ENCODE measurements around the gene PIGU. TPM values are rescaled to one million over a fixed set of nuclear protein-coding genes. Genes with fewer than 3 reads are reported as not detected.
A peak's percentile ranks its signal among the peaks of the same experiment; 100 is the strongest.
"Not testable (repeated sequence)": the region's sequence is repeated elsewhere in the genome, so short reads cannot be mapped to it uniquely, and the experiment has no call there.

PIGU gene
- total RNA-seq, 1 donor from 2014 or later = 20.7 TPM

DNA sequence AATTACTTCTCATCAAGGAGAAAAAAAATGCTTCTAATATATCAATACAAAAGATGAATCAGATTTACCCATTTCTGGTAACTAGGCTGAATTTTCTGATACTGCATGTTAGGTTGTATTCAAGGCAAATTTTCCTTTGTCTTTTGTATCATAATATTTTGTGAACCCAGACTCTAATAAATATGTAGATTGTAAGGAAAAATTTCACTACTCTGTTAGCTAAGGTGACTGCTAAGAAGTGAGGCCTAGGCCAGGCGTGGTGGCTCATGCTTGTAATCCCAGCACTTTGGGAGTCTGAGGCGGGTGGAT is 40.0 kb upstream of the PIGU start:
- TF ChIP-seq, protein P1, sequence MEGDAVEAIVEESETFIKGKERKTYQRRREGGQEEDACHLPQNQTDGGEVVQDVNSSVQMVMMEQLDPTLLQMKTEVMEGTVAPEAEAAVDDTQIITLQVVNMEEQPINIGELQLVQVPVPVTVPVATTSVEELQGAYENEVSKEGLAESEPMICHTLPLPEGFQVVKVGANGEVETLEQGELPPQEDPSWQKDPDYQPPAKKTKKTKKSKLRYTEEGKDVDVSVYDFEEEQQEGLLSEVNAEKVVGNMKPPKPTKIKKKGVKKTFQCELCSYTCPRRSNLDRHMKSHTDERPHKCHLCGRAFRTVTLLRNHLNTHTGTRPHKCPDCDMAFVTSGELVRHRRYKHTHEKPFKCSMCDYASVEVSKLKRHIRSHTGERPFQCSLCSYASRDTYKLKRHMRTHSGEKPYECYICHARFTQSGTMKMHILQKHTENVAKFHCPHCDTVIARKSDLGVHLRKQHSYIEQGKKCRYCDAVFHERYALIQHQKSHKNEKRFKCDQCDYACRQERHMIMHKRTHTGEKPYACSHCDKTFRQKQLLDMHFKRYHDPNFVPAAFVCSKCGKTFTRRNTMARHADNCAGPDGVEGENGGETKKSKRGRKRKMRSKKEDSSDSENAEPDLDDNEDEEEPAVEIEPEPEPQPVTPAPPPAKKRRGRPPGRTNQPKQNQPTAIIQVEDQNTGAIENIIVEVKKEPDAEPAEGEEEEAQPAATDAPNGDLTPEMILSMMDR (IDR thresholded peaks at IDR 0.05; ENCODE audit: insufficient read depth, low read length, poor library complexity, severe bottlenecking) = no peak
- DNase-seq (ENCODE audit: low read depth) = no peak
- H3K27me3 ChIP-seq (ENCODE audit: control insufficient read depth, insufficient read depth, low read length) = no peaks in the 10 kb centered on the region
- H3K36me3 ChIP-seq (ENCODE audit: control insufficient read depth, insufficient read depth, low read length) = no peaks in the 10 kb centered on the region
- no peak overlapping the region for H3K4me3 ChIP-seq (ENCODE audit: low read depth, low read length)

DNA sequence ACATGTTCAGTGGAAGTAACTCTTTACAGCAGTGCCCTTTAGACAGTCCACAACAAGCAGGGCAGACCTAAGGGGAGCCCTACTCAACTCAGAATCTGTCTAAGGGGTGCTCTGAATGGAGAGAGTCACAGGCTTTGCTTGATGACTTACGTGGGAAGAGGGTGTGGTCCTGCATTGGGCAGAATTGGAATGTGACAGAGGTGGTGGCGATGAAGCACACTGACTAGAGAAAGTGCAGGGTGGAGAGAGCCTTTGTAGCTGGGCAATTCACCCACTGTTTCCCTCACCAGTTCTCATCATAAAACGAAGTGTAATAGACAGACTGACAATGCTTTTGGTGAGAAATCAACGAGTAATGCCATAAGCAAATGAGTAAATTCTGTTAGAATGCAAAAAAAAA is 38.5 kb upstream of the PIGU start:
- DNase-seq (ENCODE audit: low read depth) = no peak
- H3K4me3 ChIP-seq (ENCODE audit: low read depth, low read length) = no peak overlapping the region
- H3K36me3 ChIP-seq (ENCODE audit: control insufficient read depth, insufficient read depth, low read length) = no peaks in the 10 kb centered on the region
- peaks cover 2% of the 10 kb centered on the region for H3K27me3 ChIP-seq (ENCODE audit: control insufficient read depth, insufficient read depth, low read length)
- TF ChIP-seq, protein P1 (IDR thresholded peaks at IDR 0.05; ENCODE audit: insufficient read depth, low read length, poor library complexity, severe bottlenecking) = no peak

DNA sequence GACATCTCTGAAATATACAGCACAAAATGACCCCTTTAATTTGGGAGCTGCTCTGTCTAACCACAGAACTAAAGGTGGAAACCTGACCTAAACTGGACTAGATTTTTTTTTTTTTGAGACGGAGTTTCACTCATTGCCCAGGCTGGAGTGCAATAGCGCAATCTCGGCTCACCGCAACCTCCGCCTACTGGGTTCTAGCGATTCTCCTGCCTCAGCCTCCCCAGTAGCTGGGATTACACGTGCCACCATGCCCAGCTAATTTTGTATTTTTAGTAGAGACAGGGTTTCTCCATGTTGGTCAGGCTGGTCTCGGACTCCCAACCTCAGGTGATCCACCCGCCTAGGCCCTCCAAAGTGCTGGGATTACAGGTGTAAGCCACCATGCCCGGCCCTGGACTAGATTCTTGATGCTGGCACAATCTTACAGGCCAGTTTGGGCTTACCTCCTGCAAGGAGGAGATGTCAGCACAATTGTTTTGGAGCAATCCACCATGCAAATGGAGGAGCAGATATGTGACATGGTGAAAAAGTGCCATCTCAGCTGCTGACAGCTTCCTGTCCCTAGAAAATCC is 37.1 kb upstream of the PIGU start:
- not testable (repeated sequence) for H3K4me3 ChIP-seq (ENCODE audit: low read depth, low read length); DNase-seq (ENCODE audit: low read depth); H3K36me3 ChIP-seq (ENCODE audit: control insufficient read depth, insufficient read depth, low read length); H3K27me3 ChIP-seq (ENCODE audit: control insufficient read depth, insufficient read depth, low read length)

DNA sequence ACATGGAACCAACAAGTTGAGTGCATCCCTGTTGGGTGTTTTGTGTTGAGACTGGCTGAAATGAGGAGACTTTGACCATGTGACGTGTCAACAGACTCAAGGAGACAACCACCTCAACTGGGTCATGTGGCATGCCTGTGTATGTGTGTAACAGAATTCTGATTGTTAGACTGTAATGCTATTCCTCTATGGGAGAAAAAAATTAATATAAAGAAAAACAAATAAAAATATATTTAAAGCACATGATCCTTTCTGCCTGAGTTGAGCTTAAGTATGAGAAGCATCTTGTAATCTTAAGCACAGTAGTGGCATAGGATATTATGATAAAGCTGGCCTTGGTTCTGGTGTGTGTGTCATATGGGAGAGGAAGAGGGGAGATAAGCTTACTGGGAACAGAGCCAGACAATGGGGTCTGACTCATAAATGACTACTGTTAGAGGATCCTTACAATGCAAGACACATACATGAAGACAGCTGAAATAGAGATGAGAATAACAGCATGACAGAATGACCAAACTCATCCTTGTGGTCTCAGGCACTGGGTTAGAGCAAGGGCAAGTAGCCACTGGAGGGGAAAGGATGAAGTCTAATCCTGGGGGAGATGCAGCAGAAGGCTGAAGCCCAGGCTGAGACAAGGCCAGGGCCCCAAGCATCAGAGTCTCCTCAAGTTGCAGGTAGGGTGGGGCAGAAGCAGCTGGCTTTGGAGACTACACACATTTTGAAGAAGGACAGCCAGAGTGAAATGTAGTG is 36.5 kb upstream of the PIGU start:
- no peaks in the 10 kb centered on the region for H3K36me3 ChIP-seq (ENCODE audit: control insufficient read depth, insufficient read depth, low read length)
- peak; percentile 88 for DNase-seq (ENCODE audit: low read depth)
- peaks cover 5% of the 10 kb centered on the region for H3K27me3 ChIP-seq (ENCODE audit: control insufficient read depth, insufficient read depth, low read length)
- no peak overlapping the region for H3K4me3 ChIP-seq (ENCODE audit: low read depth, low read length)
- TF ChIP-seq, protein P1 (IDR thresholded peaks at IDR 0.05; ENCODE audit: insufficient read depth, low read length, poor library complexity, severe bottlenecking) = no peak

DNA sequence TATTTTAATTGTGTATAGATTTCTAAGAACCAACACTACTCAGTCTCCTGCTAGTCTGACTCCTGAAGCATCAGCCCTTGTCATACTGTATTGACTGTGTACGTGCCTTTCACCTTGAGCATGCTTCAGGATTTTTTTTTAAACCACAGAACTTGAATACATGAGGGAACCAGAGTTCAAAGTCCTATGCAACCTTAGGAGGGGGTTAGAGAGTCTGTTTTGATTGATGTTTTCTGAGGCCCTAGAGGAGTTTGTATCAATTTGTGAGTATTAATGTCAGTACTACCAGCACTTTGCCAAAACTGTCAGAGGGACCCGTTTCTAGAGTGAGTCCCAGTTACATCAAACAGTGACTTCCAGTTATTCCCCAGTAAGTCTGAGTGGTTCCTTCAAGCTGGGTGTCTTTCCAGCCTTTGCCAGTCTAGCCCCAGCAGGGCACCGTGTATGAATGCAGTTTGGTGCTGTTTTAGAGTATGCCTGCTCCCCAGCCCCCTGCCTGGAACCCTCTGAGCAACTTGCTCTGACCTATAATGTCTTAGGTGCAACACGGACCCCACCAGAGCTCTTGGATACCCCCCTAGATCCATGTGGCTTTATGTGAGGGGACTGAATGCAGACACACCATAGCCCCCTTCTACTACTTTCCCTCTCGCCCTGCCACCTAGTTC is 35.8 kb upstream of the PIGU start:
- peaks cover 5% of the 10 kb centered on the region for H3K27me3 ChIP-seq (ENCODE audit: control insufficient read depth, insufficient read depth, low read length)
- TF ChIP-seq, protein P1 (IDR thresholded peaks at IDR 0.05; ENCODE audit: insufficient read depth, low read length, poor library complexity, severe bottlenecking) = no peak
- H3K4me3 ChIP-seq (ENCODE audit: low read depth, low read length) = no peak overlapping the region
- no peaks in the 10 kb centered on the region for H3K36me3 ChIP-seq (ENCODE audit: control insufficient read depth, insufficient read depth, low read length)
- DNase-seq (ENCODE audit: low read depth) = no peak

DNA sequence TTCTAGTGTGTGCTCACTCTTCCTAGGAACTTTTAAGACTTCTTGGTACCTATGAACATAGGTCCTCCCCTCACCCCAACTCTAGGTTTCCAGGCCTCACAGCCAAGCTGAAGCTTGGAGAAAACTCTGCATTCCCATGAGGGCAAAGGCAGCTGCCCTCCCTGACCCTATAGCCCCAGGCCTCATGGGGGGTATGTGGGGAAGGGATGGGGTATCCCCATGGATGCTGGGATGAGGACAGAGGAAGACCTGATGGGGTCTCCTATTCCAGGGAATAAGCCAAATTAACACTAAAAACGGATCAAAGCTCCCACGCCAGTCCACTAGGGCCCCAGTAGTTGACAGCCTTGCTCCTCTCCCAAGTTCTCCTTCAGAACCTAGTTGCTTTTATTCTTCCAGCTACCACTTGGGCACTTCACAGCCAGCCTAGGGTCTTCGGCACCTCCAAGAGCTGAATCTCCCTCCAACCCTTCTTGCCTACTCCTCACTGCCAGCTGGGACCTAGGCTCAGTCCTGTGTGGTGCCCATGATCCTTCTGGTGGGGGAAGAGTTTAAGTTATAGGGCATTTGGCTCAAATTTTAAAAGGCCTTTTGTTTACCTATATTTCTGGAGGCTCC is 35.0 kb upstream of the PIGU start:
- Histone ChIP-seq H3K27me3 (ENCODE audit: control insufficient read depth, insufficient read depth, low read length) (peaks cover 5% of the 10 kb centered on the region), H3K36me3 (ENCODE audit: control insufficient read depth, insufficient read depth, low read length) (no peaks in the 10 kb centered on the region), H3K4me3 (ENCODE audit: low read depth, low read length) (no peak overlapping the region)
- TF ChIP-seq, protein P1 (IDR thresholded peaks at IDR 0.05; ENCODE audit: insufficient read depth, low read length, poor library complexity, severe bottlenecking) = no peak
- no peak for DNase-seq (ENCODE audit: low read depth)

Measured in kidney epithelial cell (primary cell).